HG03196 (cell line): Measurements from ENCODE around the gene GRB2.
"Not testable (repeated sequence)": the region's sequence is repeated elsewhere in the genome, so short reads cannot be mapped to it uniquely, and the experiment has no call there.

Source experiments
- ATAC-seq: cut with Tn5 transposase; IDR thresholded peaks from one replicate; pipeline ENCODE4 v1.9.1; 2021; ENCODE audit not compliant: unreplicated experiment

The GRB2 gene

DNA sequence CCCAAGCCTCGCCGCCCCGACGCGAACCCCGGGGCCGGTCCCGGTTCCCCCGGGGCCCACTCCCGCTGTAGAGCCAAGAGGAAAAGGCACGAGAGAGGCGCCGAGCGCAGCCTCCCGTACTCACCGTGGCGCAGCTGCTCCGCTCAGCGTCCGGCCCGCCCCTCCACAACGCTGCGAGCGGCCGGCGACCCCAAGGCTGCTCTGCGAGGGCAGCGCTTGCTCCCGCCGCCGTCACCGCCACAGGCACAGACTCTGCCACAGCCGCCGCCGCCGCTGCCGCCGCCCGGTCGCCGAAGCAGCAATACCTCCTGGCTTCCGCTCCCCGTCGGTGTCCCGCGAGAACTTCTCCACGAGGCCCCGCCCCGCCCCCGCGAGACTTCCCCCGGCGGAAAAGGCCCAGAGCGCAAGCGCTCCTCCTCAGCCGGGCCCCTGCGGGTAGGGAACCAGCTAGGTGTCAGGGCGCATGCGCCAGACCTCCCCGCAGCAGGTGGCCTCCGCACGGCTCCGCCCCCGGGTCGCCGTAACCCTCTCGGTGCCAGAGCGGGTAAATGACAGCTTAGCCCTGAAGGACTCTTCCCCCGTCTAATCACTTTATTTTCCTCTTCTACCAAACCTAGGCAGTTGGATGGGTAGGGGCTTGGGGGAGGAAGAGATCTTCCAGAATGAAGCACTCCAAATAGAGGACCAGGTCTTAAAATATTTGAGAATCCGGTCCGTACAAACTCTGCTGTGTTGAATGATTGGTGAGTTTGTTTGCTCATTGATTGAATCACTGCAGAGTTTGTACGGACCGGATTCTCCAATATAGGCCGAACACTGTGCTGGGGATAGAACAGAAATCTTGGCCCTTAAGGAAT lies at the start of gene GRB2:
GRB2 (minus strand) TSS at position 314 of the 857 bp plus-strand sequence. CDS start 12,050 bp downstream, outside the sequence.
- peak; percentile 73 for ATAC-seq

DNA sequence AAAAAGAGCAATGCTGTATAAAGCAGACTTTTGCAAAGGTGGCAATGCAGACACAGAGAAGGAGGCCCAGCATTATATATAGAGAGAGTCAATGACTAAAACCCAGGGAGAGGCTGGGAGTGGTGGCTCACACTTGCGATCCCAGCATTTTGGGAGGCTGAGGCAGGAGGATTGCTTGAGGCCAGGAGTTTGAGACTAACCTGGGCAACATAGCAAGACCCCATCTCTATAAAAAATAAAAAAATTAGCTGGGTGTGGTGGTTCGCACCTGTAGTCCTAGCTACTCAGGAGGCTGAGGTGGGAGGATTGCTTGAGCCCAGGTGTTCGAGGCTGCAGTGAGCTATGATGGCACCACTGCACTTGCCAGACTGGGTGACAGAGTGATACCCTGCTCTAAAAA lies 49.2 kb upstream of the GRB2 start:
- not testable (repeated sequence) for ATAC-seq

DNA sequence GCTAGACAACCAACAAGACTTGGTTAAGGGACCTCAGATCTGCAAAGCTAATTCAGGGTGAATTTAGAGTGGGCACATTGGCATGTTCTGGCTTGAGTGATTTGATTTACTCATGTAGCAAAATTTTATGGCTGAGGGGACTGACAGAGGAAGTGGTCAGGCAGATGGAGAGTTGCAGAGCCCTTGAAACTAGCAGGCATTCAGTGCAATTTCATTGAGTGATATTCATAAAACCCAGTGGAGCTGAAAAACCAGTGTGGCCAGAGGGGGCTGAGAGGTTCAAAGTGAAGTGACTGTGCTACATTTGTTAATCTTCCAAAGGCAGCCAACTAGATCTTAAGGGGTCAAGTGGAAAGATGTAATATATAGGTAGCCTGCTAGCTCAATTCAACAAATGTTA lies 48.7 kb upstream of the GRB2 start:
- no peak for ATAC-seq

DNA sequence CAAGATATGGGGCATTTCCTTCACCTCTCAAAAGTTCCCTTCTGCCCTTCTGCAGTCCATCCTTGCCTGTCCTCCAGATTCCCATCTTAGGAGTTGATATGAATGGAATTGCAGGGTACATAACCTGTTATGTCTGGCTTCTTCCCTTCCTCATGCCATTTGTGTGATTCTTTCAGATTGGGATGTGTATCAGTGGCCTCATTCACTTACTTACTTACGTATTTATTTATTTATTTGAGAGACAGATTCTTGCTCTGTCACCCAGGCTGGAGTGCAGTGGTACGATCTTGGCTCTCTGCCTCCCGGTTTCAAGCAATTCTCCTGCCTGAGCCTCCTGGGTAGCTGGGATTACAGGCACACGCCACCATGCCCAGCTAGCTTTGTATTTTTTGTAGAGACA lies 44.8 kb upstream of the GRB2 start:
- ATAC-seq: no peak

- ATAC-seq: no peak
Observed at GRCh38 chr17:75447951-75448856, 42.7 kb upstream of the GRB2 start.

DNA sequence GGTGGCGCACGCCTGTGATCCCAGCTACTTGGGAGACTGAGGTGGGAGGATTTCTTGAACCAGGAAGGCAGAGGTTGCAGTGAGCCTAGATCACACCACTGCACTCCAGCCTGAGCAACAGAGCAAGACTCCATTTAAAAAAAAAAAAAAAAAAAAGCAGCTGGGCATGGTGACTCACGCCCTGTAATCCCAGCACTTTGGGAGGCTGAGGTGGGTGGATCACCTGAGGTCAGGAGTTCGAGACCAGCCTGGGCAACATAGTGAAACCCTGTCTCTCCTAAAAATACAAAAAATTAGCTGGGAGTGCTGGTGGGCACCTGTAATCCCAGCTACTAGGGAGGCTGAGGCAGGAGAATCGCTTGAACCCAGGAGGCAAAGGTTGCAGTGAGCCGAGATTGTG lies 40.4 kb upstream of the GRB2 start:
- ATAC-seq: not testable (repeated sequence)

DNA sequence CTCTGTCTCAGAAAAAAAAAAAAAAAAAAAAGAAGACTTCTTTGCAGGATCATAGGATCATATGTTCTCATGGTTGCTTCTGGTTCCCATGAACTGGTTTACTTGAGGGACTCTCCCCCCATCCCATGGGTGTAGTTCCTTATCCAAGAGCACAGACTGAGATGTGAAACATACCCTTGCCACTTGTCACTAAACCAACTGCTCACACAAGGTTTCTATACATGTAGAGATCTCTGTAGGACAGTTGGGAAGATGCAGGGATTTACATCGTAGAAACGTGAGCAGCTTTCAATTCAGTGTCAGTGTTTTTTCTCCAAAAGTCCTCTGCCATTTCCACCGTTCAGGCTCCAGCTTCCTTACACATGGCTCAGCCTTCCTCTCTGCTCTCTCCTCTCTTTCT lies 39.8 kb upstream of the GRB2 start:
- no peak for ATAC-seq

DNA sequence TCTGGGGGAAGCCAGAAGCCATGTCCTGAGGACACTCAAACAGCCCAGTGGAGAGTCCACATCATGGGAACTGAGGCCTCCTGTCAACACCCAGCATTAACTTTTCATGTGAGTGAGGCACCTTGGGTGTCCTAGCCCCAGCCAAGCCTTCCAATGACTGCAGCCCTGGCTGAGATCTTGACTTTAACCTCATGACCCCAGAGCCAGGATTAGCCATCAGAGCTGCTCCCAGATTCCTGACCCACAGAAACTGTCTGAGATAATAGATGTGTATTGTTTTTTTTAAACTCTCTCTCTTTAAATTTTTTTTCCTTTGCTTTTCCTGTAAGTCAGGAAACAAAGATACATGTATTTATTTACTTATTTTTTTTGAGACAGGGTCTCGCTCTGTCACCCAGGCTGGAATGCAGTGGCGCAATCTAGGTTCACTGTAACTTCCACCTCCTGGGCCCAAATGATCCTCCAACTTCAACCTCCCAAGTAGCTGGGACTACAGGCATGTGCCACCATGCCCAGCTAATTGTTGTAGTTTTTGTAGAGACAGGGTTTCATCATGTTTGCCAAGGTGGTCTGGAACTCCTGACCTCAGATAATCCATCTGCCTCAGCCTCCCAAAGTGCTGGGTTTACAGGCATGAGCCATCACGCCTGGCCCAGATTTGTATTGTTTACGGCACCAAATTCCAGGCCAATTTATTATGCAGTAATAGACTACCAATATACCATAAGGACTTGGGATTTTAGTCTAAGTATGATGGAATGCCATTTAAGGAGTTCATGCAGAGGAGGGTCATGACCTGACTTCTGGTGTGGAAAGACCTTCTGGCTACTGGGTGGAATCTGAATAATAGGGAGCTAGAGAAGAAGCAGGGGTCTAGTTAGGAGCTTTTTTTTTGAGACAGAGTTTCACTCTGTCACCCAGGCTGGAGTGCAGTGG lies 37.0 kb upstream of the GRB2 start:
- no peak for ATAC-seq

DNA sequence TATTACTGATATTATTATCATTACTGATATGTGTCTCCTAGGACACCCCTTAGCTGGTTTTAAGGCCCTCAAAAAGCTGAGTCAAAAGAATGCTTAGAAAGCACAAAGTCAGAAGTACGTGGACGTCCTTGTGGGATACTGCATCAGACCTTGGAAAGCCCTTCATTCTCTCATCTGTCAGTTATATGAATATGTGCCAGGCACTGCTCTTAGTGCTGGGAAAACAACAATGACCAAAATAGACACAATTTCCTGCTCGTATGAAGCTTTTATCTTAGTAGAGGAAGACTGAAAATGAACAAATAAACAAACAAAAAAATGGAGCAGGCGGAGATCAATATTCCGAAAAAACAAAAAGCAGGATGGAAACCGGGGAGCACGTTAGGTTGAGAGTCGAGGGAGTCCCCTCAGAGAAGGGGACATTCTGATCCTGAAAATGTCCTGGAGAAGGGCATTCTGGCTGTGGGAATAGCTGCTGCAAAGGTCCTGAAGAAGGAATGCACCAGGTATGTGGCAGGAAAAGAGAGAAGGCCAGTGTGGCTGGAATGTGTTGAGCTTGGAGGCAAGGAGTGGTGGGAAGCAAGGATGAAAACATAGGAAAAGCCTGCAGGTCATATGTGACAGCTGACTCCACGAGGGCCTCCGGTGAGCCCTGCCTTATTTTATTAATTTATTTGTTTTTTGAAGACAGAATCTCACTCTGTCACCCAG lies 35.4 kb upstream of the GRB2 start:
- ATAC-seq: no peak

DNA sequence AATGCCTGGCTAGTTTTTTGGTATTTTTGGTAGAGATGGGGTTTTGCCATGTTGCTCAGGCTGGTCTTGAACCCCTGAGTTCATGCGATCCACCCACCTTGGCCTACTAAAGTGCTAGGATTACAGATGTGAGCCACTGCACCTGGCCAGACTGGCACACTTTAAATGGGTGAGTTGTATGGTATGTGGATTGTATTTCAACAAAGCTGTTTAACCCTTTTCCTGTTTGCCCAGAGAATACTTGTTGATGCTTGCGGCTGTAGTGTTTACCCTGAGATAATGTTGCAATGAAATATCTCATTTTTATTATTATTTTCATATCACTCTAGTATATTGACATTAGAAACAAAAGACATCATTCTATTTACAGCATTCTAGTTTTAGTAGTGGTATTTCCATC lies 33.8 kb upstream of the GRB2 start:
- no peak for ATAC-seq

DNA sequence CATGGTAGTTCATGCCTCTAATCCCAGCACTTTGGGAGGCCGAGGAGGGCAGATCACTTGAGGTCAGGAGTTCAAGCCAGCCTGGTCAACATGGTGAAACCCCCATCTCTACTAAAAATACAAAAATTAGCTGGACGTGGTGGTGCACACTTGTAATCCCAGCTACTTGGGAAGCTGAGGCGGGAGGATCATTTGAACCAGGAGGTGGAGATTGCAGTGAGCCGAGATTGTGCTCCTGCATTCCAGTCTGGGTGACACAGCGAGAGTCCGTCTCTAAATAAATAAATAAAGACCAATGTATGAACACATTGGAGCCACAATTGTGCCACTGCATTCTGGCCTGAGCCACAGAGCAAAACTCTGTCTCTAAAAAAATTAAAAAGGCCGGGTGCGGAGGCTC lies 31.9 kb upstream of the GRB2 start:
- not testable (repeated sequence) for ATAC-seq

DNA sequence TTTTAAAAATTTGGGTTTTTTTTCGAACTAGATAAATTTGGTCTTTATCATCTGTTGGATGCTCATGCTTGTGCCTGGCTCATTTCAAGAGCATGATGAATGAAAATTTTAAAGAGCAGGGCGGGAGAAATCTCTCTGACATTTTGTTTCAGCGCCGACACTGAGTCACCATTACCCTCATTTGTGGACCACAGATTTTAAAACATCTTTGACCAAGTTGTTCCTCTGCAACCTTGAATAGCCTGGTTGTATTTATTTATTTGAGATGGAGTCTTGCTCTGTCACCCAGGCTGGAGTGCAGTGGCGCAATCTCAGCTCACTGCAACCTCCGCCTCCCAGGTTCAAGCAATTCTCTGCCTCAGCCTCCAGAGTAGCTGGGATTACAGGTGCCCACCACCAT lies 29.0 kb upstream of the GRB2 start:
- ATAC-seq: not testable (repeated sequence)

DNA sequence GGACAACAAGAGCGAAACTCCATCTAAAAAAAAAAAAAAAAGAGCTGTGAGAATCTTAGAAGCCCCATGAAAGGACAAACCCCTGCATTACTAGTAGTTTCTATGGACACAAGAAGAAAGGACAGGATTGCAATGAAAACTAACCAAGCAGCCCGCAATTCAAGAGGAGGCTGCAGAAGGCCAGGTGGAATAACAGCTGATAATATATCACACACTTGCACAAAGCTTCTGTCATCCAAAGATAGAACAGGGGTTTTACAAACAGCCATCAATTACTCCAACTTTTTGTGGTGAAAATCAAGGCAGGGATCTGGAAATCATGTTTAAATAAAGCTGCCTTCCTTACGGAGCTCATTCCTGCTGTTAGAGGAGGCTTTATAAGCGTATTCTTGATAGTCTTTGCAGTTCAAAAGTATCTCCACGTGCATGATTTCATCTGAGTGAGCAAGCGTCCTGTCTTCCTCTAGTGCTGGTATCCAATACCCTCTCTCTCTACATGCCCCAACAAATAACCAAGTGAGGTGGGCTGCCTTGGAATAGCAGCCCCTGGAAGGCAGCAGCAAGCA lies 27.8 kb upstream of the GRB2 start:
- ATAC-seq: no peak

GRCh38 chr17:75430159-75430974 lies 24.9 kb upstream of the GRB2 start:
- ATAC-seq: no peak

DNA sequence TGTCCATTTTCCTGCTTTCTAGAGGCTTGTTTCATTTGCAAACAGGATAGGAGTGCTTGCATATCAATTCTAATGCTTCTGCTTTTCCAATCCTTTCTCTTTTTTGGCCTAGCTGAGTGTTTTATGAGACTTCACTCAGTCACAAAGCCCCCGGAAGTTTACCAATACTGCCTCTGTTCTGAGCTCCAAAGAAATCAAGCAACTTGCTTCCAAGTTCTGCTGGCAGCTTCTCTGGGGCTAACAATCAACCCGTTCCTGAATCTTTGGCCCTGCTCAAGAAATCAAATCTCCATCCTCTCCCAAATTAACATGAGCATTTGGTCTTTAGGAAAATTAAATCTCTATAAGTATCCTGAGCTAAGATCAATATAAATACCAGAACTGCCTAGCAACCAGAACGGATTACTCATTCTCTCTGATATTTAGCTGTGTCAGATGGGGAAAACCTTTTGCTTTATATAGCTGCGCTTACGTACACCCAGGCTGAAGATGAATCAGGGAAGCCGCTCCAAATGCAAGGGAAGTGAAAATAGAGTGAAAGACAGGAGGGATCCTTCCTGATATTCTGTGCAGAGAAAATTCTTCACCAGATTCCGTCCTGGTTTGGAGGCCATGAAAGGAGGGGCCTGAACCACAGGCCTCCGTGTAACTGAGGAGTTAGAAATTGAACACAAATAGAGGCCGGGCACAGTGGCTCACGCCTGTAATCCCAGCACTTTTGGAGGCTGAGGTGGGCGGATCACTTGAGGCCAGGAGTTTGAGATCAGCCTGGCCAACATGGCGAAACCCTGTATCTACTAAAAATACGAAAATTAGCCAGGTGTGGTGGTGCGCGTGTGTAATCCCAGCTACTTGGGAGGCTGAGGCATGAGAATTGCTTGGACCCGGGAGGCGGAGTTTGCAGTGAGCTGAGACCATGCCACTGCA lies 23.3 kb upstream of the GRB2 start:
- no peak for ATAC-seq

- ATAC-seq: no peak
Observed at GRCh38 chr17:75418531-75418930, 13.1 kb upstream of the GRB2 start.

DNA sequence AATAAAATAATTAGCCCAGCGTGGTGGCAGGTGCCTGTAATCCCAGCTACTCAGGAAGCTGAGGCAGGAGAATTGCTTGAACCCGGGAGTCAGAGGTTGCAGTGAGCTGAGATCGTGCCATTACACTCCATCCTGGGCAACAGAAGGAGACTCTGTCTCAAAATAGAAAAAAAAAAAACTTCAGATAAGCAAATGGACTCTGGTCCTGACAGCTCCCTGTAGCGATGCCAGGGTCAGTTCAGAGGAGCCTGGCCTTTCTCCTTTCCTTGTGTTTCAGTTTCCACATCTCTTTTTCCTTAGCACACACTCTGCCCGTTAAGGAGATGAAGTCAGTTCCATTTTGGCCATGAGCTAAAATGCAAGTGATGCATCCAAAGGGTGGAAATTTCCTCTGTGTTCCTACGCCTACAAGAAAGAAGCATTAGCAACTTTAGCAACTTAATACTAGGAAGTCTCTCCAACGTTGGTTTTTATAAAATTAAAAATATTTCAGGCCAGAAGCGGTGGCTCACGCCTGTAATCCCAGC lies 11.6 kb upstream of the GRB2 start:
- no peak for ATAC-seq

GRCh38 chr17:75416006-75416405 lies 10.5 kb upstream of the GRB2 start:
- no peak for ATAC-seq
